Natural killer cell treated with Interleukin-12 subunit alpha and Interleukin-12 subunit beta and Interleukin-15 and Interleukin-18, amount 100 ng/mL, for 72 hours (primary cell): ENCODE measurements around the gene PRKN. TPM values are rescaled to one million over a fixed set of nuclear protein-coding genes. Genes with fewer than 3 reads are reported as not detected.
A peak's percentile ranks its signal among the peaks of the same experiment; 100 is the strongest.

ENCODE experiments used
- ATAC-seq, 2 donors: fragments of 150-1000 bp; cut with Tn5 transposase in 1 of 2; sonication (Bioruptor Pico), chemical (Tn5 transposase) in 1 of 2; 2 replicates each; pipeline ENCODE4 v1.10.0; 2021
- DNase-seq: peaks from one replicate; pipeline ENCODE4 v3.0.0; 2022; ENCODE audit warnings: low spot score
- H3K27ac Mint-ChIP-seq, 2 donors: 1 replicate in 1 of 2; 2 replicates in 1 of 2; pipeline ENCODE4 v1.8.0; 2022; ENCODE audit warnings: mixed read lengths in 2 of 2, mild to moderate bottlenecking in 1 of 2, moderate library complexity in 1 of 2
- H3K27me3 Mint-ChIP-seq, 2 donors: 1 replicate in 1 of 2; 2 replicates in 1 of 2; pipeline ENCODE4 v1.8.0; 2022; ENCODE audit warnings: mixed read lengths in 2 of 2
- H3K36me3 Mint-ChIP-seq: one replicate; pipeline ENCODE4 v1.8.0; 2022; ENCODE audit warnings: mixed read lengths
- H3K4me1 Mint-ChIP-seq, 2 donors: 1 replicate in 1 of 2; 2 replicates in 1 of 2; pipeline ENCODE4 v1.8.0; 2022; ENCODE audit warnings: low read depth in 2 of 2, mixed read lengths in 2 of 2, mild to moderate bottlenecking in 1 of 2
- H3K4me3 Mint-ChIP-seq: one replicate; pipeline ENCODE4 v1.8.0; 2022; ENCODE audit warnings: mixed read lengths
- H3K9me3 Mint-ChIP-seq: 2 replicates; pipeline ENCODE4 v1.8.0; 2022; ENCODE audit warnings: mixed read lengths
- total RNA-seq, 2 donors: library from RNA; stranded (reverse); gene quantifications; one replicate each; pipeline ENCODE4 v1.2.3, GENCODE V29; 2022

The PRKN gene
- total RNA-seq, 2 donors from 2014 or later = not detected

DNA sequence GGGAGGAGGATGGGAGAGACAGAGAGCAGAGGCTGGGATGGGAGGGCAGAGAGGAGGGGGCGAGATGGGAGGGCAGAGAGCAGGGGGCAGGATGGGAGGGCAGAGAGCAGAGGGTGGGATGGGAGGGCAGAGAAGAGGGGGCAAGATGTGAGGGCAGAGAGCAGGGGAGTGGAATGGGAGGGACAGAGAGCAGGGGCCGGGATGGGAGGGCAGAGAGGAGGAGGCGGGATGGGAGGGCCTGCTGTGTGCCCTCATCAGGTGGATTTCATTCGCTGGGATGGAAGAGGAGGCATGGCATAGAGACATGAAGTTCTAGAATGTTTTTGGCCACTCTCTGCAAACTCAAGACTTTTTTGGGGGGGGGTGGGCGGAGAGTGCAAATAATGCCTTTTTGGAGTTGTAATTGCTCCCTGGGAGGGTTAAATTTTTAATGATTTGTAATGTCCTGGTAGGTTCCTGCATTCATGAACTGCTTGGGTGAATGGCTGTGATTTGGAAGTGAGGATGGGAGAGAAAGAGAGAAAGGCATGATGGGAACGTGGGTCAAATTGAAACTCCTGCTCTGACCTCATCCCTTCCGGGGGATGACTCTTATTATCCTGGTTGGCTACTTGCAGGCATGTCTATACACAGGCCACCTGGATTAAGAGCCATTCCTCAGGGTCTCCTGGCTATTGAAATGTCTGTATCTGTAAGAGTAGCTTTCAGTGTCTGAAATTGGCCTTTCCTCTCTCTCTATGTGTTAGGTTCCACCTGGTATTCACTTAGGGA, 1291.3 kb downstream of the PRKN start:
- H3K9me3 Mint-ChIP-seq = no peaks in the 10 kb centered on the region
- DNase-seq (no peak), ATAC-seq (peak in 1 of 2 donors; percentile 27)
- no peak overlapping the region for H3K4me3 Mint-ChIP-seq
- H3K27ac Mint-ChIP-seq = no peak overlapping the region
- peaks cover 0 to 6% of the 10 kb centered on the region in 2 donors for H3K4me1 Mint-ChIP-seq
- no peaks in the 10 kb centered on the region for H3K36me3 Mint-ChIP-seq
- H3K27me3 Mint-ChIP-seq = peaks cover 7 to 9% of the 10 kb centered on the region in 2 donors

- H3K27ac Mint-ChIP-seq = no peak overlapping the region
- no peak overlapping the region for H3K4me3 Mint-ChIP-seq
- no peaks in the 10 kb centered on the region for H3K9me3 Mint-ChIP-seq
- no peak for ATAC-seq
- H3K36me3 Mint-ChIP-seq = no peaks in the 10 kb centered on the region
- peaks cover 0 to 6% of the 10 kb centered on the region in 2 donors for H3K4me1 Mint-ChIP-seq
- H3K27me3 Mint-ChIP-seq = peaks cover 4 to 9% of the 10 kb centered on the region in 2 donors
- no peak for DNase-seq
These were observed 1291.9 kb downstream of the PRKN start for GRCh38 chr6:161435748-161436070.

- no peak overlapping the region for H3K27ac Mint-ChIP-seq
- H3K4me3 Mint-ChIP-seq = no peak overlapping the region
- H3K4me1 Mint-ChIP-seq = peaks cover 0 to 6% of the 10 kb centered on the region in 2 donors
- peaks cover 0 to 9% of the 10 kb centered on the region in 2 donors for H3K27me3 Mint-ChIP-seq
- DNase-seq = no peak
- H3K36me3 Mint-ChIP-seq = no peaks in the 10 kb centered on the region
- H3K9me3 Mint-ChIP-seq = no peaks in the 10 kb centered on the region
- no peak for ATAC-seq
These were observed 1292.4 kb downstream of the PRKN start for GRCh38 chr6:161434921-161435747.

GRCh38 chr6:161434350-161434749, 1293.2 kb downstream of the PRKN start:
- Mint-ChIP-seq H3K4me3 (no peak overlapping the region), H3K27me3 (peaks cover 2 to 9% of the 10 kb centered on the region in 2 donors), H3K36me3 (no peaks in the 10 kb centered on the region), H3K4me1 (peaks cover 0 to 6% of the 10 kb centered on the region in 2 donors), H3K9me3 (no peaks in the 10 kb centered on the region), H3K27ac (no peak overlapping the region)
- ATAC-seq (no peak), DNase-seq (no peak)

DNA sequence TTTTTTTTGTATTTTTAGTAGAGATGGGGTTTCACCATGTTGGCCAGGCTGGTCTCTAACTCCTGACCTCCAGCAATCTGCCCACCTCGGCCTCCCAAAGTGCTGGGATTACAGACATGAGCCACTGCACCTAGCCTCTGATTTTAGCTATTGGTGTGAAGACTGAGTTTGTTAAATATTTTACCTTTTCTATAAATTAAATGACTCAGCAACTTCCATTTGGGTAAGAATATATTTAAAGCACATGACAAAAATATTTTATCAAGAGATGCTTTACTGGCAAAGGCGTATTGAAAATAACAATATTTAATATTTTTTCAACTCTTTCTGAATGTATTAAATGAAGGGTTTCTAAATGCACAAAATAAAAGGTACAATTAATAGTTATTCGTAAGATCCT, 1295.0 kb downstream of the PRKN start:
- no peak for DNase-seq
- no peak for ATAC-seq
- Mint-ChIP-seq H3K27me3 (peaks cover 7 to 9% of the 10 kb centered on the region in 2 donors), H3K9me3 (no peaks in the 10 kb centered on the region), H3K4me3 (no peak overlapping the region), H3K27ac (no peak overlapping the region), H3K4me1 (peaks cover 0 to 6% of the 10 kb centered on the region in 2 donors), H3K36me3 (no peaks in the 10 kb centered on the region)

GRCh38 chr6:161429921-161430490, 1297.6 kb downstream of the PRKN start:
- peaks cover 5 to 7% of the 10 kb centered on the region in 2 donors for H3K27me3 Mint-ChIP-seq
- H3K27ac Mint-ChIP-seq = no peak overlapping the region
- no peak overlapping the region for H3K4me3 Mint-ChIP-seq
- H3K36me3 Mint-ChIP-seq = no peaks in the 10 kb centered on the region
- DNase-seq (no peak), ATAC-seq (no peak)
- H3K4me1 Mint-ChIP-seq = no peaks in the 10 kb centered on the region
- H3K9me3 Mint-ChIP-seq = no peaks in the 10 kb centered on the region

- Mint-ChIP-seq H3K27ac (no peak overlapping the region), H3K4me3 (no peak overlapping the region), H3K36me3 (no peaks in the 10 kb centered on the region), H3K27me3 (peaks cover 5 to 13% of the 10 kb centered on the region in 2 donors), H3K4me1 (no peaks in the 10 kb centered on the region), H3K9me3 (no peaks in the 10 kb centered on the region)
- ATAC-seq = no peak
- DNase-seq = no peak
These were observed 1303.1 kb downstream of the PRKN start for GRCh38 chr6:161424421-161424820.

GRCh38 chr6:161422710-161423680, 1304.6 kb downstream of the PRKN start:
- DNase-seq (no peak), ATAC-seq (no peak)
- H3K36me3 Mint-ChIP-seq = no peaks in the 10 kb centered on the region
- H3K27ac Mint-ChIP-seq = no peak overlapping the region
- peaks cover 5 to 8% of the 10 kb centered on the region in 2 donors for H3K27me3 Mint-ChIP-seq
- no peak overlapping the region for H3K4me3 Mint-ChIP-seq
- no peaks in the 10 kb centered on the region for H3K9me3 Mint-ChIP-seq
- peaks cover 0 to 6% of the 10 kb centered on the region in 2 donors for H3K4me1 Mint-ChIP-seq

GRCh38 chr6:161418463-161418945, 1309.1 kb downstream of the PRKN start:
- DNase-seq = no peak

GRCh38 chr6:161417717-161418462, 1309.7 kb downstream of the PRKN start:
- Mint-ChIP-seq H3K27me3 (peaks cover 11 to 20% of the 10 kb centered on the region in 2 donors), H3K27ac (no peak overlapping the region), H3K4me3 (no peak overlapping the region), H3K4me1 (peaks cover 0 to 6% of the 10 kb centered on the region in 2 donors), H3K9me3 (no peaks in the 10 kb centered on the region), H3K36me3 (no peaks in the 10 kb centered on the region)
- DNase-seq (no peak), ATAC-seq (no peak)

More at GRCh38 chr6:161418463-161418945, 1309.1 kb downstream of the PRKN start:
- no peak overlapping the region for H3K4me3 Mint-ChIP-seq
- no peaks in the 10 kb centered on the region for H3K9me3 Mint-ChIP-seq
- H3K4me1 Mint-ChIP-seq = peaks cover 0 to 6% of the 10 kb centered on the region in 2 donors
- peaks cover 11 to 20% of the 10 kb centered on the region in 2 donors for H3K27me3 Mint-ChIP-seq
- no peaks in the 10 kb centered on the region for H3K36me3 Mint-ChIP-seq
- H3K27ac Mint-ChIP-seq = no peak overlapping the region
- ATAC-seq = no peak

- no peak for DNase-seq
- Mint-ChIP-seq H3K4me1 (peaks cover 0 to 6% of the 10 kb centered on the region in 2 donors), H3K27ac (no peak overlapping the region), H3K27me3 (peaks cover 8 to 12% of the 10 kb centered on the region in 2 donors), H3K4me3 (no peak overlapping the region), H3K9me3 (no peaks in the 10 kb centered on the region), H3K36me3 (no peaks in the 10 kb centered on the region)
- ATAC-seq = no peak
These were observed 1312.2 kb downstream of the PRKN start for GRCh38 chr6:161415302-161415855.

DNA sequence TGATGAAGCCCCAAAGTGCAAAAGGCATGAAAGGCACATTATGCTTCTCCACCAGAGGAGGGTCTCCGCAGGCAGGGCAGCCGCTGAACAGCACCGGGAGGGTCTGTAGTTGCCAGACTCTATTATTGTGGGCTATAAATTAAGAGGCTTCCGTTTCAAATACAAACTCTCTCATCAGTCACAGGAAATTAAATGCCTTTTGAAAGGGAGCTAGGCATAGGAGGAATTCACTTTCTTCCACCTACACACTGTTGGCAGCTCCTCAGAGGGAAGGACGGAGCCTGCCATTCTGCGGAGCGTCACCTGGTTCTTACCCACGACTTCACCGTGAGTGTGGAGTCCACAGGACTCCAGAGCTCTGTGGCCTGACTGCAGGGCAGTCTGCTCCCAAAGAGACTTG, 1312.9 kb downstream of the PRKN start:
- Mint-ChIP-seq H3K36me3 (no peaks in the 10 kb centered on the region), H3K27me3 (peaks cover 8 to 12% of the 10 kb centered on the region in 2 donors), H3K4me1 (peaks cover 0 to 6% of the 10 kb centered on the region in 2 donors), H3K4me3 (no peak overlapping the region), H3K27ac (no peak overlapping the region), H3K9me3 (no peaks in the 10 kb centered on the region)
- DNase-seq = no peak
- ATAC-seq = no peak
